ENCODE data around the gene TOPORS.

Gene TOPORS

DNA sequence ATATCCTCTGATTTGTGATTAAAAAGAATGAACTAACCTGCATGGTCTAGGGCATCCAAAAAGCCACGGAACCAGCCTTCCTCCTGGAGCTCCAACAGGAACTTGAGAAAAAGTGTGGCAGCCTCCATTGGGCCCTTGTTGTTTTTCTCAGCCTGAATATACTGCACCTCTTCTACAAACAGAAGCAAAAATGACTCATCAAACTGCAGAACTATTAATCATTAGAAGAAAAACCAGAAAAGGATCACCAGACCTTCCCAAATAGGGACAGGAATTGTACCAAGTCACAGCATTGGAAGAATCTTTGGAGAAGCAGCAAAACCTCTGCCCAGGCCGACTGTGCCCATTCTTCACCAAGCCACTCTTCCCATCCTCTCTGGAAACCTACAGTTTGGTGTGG lies 51.6 kb downstream of the TOPORS start:
- no peak for DNase-seq

- DNase-seq, result no peak
Observed at GRCh38 chr9:32497921-32498320, 54.5 kb downstream of the TOPORS start.

GRCh38 chr9:32490601-32491000 lies 61.8 kb downstream of the TOPORS start:
- DNase-seq, result no peak
